DOHH2 (cell line): ENCODE measurements around the gene RCN2.

Experiments
- H3F3A ChIP-seq: fragments of 200-600 bp; sonication (generic), shearing (Covaris generic); 2 replicates; pipeline ENCODE4 v1.6.0; 2016; ENCODE audit warnings: antibody characterized with exemption, mild to moderate bottlenecking; ENCODE audit not compliant: control insufficient read depth, insufficient read depth
- H3K27ac ChIP-seq: fragments of 200-600 bp; sonication (generic); 2 replicates; pipeline ENCODE4 v1.5.1; 2014; ENCODE audit warnings: low read depth, mild to moderate bottlenecking, low read length, moderate library complexity
- H3K27me3 ChIP-seq: fragments of 200-600 bp; sonication (generic); 2 replicates; pipeline ENCODE4 v1.6.1; 2014; ENCODE audit warnings: mild to moderate bottlenecking, low read length, mixed read lengths; ENCODE audit not compliant: control insufficient read depth
- H3K36me3 ChIP-seq: fragments of 200-600 bp; sonication (generic); 2 replicates; pipeline ENCODE4 v1.6.1; 2014; ENCODE audit warnings: mild to moderate bottlenecking, low read length, moderate library complexity, mixed read lengths; ENCODE audit not compliant: control insufficient read depth
- H3K4me1 ChIP-seq: fragments of 200-600 bp; sonication (generic); 2 replicates; pipeline ENCODE4 v1.6.1; 2014; ENCODE audit warnings: mild to moderate bottlenecking, low read length, mixed read lengths; ENCODE audit not compliant: control insufficient read depth
- H3K4me2 ChIP-seq: fragments of 200-600 bp; sonication (generic); 2 replicates; pipeline ENCODE4 v1.6.0; 2014; ENCODE audit warnings: mild to moderate bottlenecking, low read length, moderate library complexity
- H3K4me3 ChIP-seq: fragments of 200-600 bp; sonication (generic); 2 replicates; pipeline ENCODE4 v1.5.1; 2014; ENCODE audit warnings: mild to moderate bottlenecking, low read length, mixed read lengths
- H3K79me2 ChIP-seq: fragments of 200-600 bp; sonication (generic); 2 replicates; pipeline ENCODE4 v1.6.1; 2014; ENCODE audit warnings: mild to moderate bottlenecking, low read length, mixed read lengths; ENCODE audit not compliant: control insufficient read depth
- H3K9me2 ChIP-seq: fragments of 200-600 bp; sonication (generic); replicated peaks from 2 replicates; pipeline ENCODE4 v1.6.1; 2014; ENCODE audit warnings: mild to moderate bottlenecking, low read length, mixed read lengths; ENCODE audit not compliant: control insufficient read depth
- H3K9me3 ChIP-seq: fragments of 200-600 bp; sonication (generic); 2 replicates; pipeline ENCODE4 v1.6.1; 2014; ENCODE audit warnings: antibody characterized with exemption, low read length, mixed read lengths; ENCODE audit not compliant: control insufficient read depth, insufficient read depth
- H4K20me1 ChIP-seq: fragments of 200-600 bp; sonication (generic); 2 replicates; pipeline ENCODE4 v1.6.0; 2014; ENCODE audit warnings: low read depth, mild to moderate bottlenecking, antibody characterized with exemption, low read length, moderate library complexity; ENCODE audit not compliant: control insufficient read depth, insufficient read depth
- CTCF ChIP-seq: fragments of 200-600 bp; sonication (generic); IDR thresholded peaks from one replicate; pipeline ENCODE4 v1.5.1; 2014; ENCODE audit warnings: antibody characterized with exemption, mild to moderate bottlenecking, low read depth, low read length; ENCODE audit not compliant: poor library complexity, severe bottlenecking
- EZH2phosphoT487 ChIP-seq: fragments of 200-600 bp; sonication (generic); IDR thresholded peaks from 2 replicates; pipeline ENCODE4 v1.6.1; 2017; ENCODE audit warnings: borderline replicate concordance, mild to moderate bottlenecking, antibody characterized with exemption, low read length, moderate library complexity, mixed read lengths

The RCN2 gene

GRCh38 chr15:76961268-76962011 is 29.9 kb downstream of the RCN2 start:
- H3K27me3 ChIP-seq, result peaks cover 34% of the 10 kb centered on the region
- no peaks in the 10 kb centered on the region for H3K36me3 ChIP-seq
- TF ChIP-seq EZH2phosphoT487, result no peak
- no peak for TF ChIP-seq CTCF
- no peaks in the 10 kb centered on the region for H3K79me2 ChIP-seq
- H3K4me1 ChIP-seq, result no peaks in the 10 kb centered on the region
- H3K27ac ChIP-seq, result no peak overlapping the region
- H3K9me2 ChIP-seq, result no peaks in the 10 kb centered on the region
- H4K20me1 ChIP-seq, result no peaks in the 10 kb centered on the region
- no peak overlapping the region for H3K4me2 ChIP-seq
- H3F3A ChIP-seq, result no peaks in the 10 kb centered on the region
- H3K9me3 ChIP-seq, result no peaks in the 10 kb centered on the region
- H3K4me3 ChIP-seq, result no peak overlapping the region

GRCh38 chr15:76962337-76963013 is 30.9 kb downstream of the RCN2 start:
- no peaks in the 10 kb centered on the region for H3F3A ChIP-seq
- TF ChIP-seq EZH2phosphoT487 (no peak), CTCF (no peak)
- H3K27me3 ChIP-seq, result peaks cover 41% of the 10 kb centered on the region
- no peaks in the 10 kb centered on the region for H3K79me2 ChIP-seq
- H3K4me1 ChIP-seq, result no peaks in the 10 kb centered on the region
- no peaks in the 10 kb centered on the region for H3K9me3 ChIP-seq
- no peaks in the 10 kb centered on the region for H3K9me2 ChIP-seq
- no peaks in the 10 kb centered on the region for H3K36me3 ChIP-seq
- H4K20me1 ChIP-seq, result no peaks in the 10 kb centered on the region
- no peak overlapping the region for H3K4me3 ChIP-seq
- no peak overlapping the region for H3K27ac ChIP-seq
- no peak overlapping the region for H3K4me2 ChIP-seq

GRCh38 chr15:76963596-76963995 is 32.0 kb downstream of the RCN2 start:
- Histone ChIP-seq H3K4me3 (no peak overlapping the region), H3K4me1 (no peaks in the 10 kb centered on the region), H3K4me2 (no peak overlapping the region), H3K79me2 (no peaks in the 10 kb centered on the region), H3K36me3 (no peaks in the 10 kb centered on the region), H3K27me3 (peaks cover 41% of the 10 kb centered on the region), H3K9me2 (no peaks in the 10 kb centered on the region), H3F3A (no peaks in the 10 kb centered on the region), H3K9me3 (no peaks in the 10 kb centered on the region), H4K20me1 (no peaks in the 10 kb centered on the region), H3K27ac (no peak overlapping the region)
- TF ChIP-seq EZH2phosphoT487 (no peak), CTCF (no peak)
